K562 (cell line): ENCODE measurements around the gene USP1. TPM values are rescaled to one million over a fixed set of nuclear protein-coding genes. Genes with fewer than 3 reads are reported as not detected.

Experiments
- KLF13 ChIP-seq: fragments of 450-650 bp; IDR thresholded peaks from 2 replicates; pipeline ENCODE4 v1.6.1; 2016; ENCODE audit warnings: missing genetic modification characterization, low read depth, mild to moderate bottlenecking, missing compliant biosample characterization, moderate library complexity, borderline replicate concordance
- NCOR1 ChIP-seq: fragments of 450-650 bp; IDR thresholded peaks from 2 replicates; pipeline ENCODE4 v1.6.1; 2016; ENCODE audit warnings: mild to moderate bottlenecking, moderate library complexity
- PHTF2 ChIP-seq: fragments of 250-450 bp; sonication (Bioruptor Pico); IDR thresholded peaks from 2 replicates; pipeline ENCODE4 v1.5.0; 2021; ENCODE audit warnings: mild to moderate bottlenecking
- PRMT5 ChIP-seq: sonication (generic); formaldehyde crosslinking; IDR thresholded peaks from 2 replicates; pipeline ENCODE4 v1.5.0; 2020; ENCODE audit warnings: missing genetic modification reagents
- RBM25 ChIP-seq: fragments of 200-400 bp; formaldehyde crosslinking; IDR thresholded peaks from 2 replicates; pipeline ENCODE4 v1.6.1; 2018; ENCODE audit warnings: low read length, low read depth, moderate library complexity; ENCODE audit not compliant: severe bottlenecking
- ZNF445 ChIP-seq: fragments of 250-450 bp; sonication (Bioruptor Pico); IDR thresholded peaks from 2 replicates; pipeline ENCODE4 v1.4.0; 2020; ENCODE audit warnings: low read depth, mild to moderate bottlenecking, moderate library complexity
- ZNF551 ChIP-seq: fragments of 250-450 bp; sonication (Bioruptor Pico); IDR thresholded peaks from 2 replicates; pipeline ENCODE4 v1.5.0; 2021; ENCODE audit warnings: mild to moderate bottlenecking, moderate library complexity
- ZNF583 ChIP-seq: fragments of 250-450 bp; sonication (Bioruptor Pico); IDR thresholded peaks from 2 replicates; pipeline ENCODE4 v1.4.0; 2020
- ZNF717 ChIP-seq: fragments of 250-450 bp; sonication (Bioruptor Pico); IDR thresholded peaks from 2 replicates; pipeline ENCODE4 v1.5.0; 2021
- polyA plus RNA-seq, 8 experiments: library from polyadenylated mRNA; depleted of rRNA in 4 of 8; stranded (reverse) in 5 of 8; unstranded in 3 of 8; fragments of >200 nt; fragmentation: Nextera tagmentation in 2 of 8; fragmentation: Illumina TruSeq in 1 of 8; extraction: Ambion mirVana in 2 of 8; extraction: Trizol in 1 of 8; gene quantifications; 2 replicates each; pipeline versions ENCODE4 v1.2.1 to v1.2.3, GENCODE V29; 2011 to 2014; ENCODE audit warnings: inconsistent platforms in 1 of 8, missing spikeins in 1 of 8
- total RNA-seq, 7 experiments: library from RNA; depleted of rRNA in 6 of 7; stranded (reverse); fragments of >200 nt in 6 of 7; fragmentation: Illumina TruSeq in 2 of 7; extraction: Trizol in 2 of 7; gene quantifications; 2 replicates each; pipeline versions ENCODE4 v1.2.1 to v1.2.3, GENCODE V29; 2011 to 2021; ENCODE audit warnings: low replicate concordance in 1 of 7
- TF ChIP-seq, protein P1 (sequence below): fragments of 450-650 bp; IDR thresholded peaks from 2 replicates; pipeline ENCODE4 v1.6.1; 2016; ENCODE audit warnings: mild to moderate bottlenecking, moderate library complexity
- TF ChIP-seq, protein P2 (sequence below): fragments of 250-450 bp; sonication (Bioruptor Pico); IDR thresholded peaks from 2 replicates; pipeline ENCODE4 v1.8.0; 2021; ENCODE audit warnings: mild to moderate bottlenecking, moderate library complexity

The USP1 gene
- total and polyA plus RNA-seq, 9 of the 15 experiments (the other 6 are each of a cell fraction or from before 2014, with no cell fraction given): 27.3 to 87.9 (median 51.7) TPM

DNA sequence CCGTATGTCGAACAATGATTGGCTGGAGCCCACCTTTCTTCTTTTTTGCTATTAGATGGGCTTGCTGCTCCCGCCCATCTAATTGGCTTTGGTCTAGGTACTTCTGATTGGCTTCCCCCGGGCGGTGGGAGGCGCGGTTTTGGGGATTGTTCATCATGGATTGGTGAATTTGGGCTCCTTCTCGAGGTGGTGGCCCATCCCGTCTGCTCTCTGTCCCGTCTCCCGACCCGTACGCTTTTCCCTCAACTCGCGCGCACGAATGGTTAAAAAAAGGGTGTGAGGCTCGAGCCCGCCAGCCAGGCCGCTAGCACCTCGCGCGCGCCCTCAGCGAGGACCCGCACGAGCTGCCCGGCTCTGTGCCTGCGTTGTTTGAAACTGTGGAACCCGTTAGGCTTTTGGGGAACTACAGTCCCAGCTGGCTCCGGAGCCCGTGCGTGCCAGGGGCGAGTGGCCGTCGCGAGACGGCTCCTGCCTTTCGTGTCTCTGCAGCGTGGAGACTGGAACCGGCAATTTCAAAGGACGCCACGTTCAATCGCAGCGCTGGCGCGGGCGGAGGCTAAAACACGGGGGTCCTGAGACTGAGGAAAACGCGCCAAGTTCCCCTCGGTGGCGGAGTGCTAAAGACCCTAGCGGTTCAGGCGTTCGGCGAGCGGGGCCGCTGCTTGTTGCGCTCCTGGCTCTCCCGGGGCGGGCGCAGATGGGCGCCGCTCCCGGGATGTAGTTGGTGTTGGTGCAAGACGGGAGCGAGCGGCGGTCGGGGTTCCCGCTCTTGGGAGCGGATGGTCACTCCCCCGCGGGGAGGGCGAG, at the start of gene USP1 (continued):
- TF ChIP-seq, protein P1, sequence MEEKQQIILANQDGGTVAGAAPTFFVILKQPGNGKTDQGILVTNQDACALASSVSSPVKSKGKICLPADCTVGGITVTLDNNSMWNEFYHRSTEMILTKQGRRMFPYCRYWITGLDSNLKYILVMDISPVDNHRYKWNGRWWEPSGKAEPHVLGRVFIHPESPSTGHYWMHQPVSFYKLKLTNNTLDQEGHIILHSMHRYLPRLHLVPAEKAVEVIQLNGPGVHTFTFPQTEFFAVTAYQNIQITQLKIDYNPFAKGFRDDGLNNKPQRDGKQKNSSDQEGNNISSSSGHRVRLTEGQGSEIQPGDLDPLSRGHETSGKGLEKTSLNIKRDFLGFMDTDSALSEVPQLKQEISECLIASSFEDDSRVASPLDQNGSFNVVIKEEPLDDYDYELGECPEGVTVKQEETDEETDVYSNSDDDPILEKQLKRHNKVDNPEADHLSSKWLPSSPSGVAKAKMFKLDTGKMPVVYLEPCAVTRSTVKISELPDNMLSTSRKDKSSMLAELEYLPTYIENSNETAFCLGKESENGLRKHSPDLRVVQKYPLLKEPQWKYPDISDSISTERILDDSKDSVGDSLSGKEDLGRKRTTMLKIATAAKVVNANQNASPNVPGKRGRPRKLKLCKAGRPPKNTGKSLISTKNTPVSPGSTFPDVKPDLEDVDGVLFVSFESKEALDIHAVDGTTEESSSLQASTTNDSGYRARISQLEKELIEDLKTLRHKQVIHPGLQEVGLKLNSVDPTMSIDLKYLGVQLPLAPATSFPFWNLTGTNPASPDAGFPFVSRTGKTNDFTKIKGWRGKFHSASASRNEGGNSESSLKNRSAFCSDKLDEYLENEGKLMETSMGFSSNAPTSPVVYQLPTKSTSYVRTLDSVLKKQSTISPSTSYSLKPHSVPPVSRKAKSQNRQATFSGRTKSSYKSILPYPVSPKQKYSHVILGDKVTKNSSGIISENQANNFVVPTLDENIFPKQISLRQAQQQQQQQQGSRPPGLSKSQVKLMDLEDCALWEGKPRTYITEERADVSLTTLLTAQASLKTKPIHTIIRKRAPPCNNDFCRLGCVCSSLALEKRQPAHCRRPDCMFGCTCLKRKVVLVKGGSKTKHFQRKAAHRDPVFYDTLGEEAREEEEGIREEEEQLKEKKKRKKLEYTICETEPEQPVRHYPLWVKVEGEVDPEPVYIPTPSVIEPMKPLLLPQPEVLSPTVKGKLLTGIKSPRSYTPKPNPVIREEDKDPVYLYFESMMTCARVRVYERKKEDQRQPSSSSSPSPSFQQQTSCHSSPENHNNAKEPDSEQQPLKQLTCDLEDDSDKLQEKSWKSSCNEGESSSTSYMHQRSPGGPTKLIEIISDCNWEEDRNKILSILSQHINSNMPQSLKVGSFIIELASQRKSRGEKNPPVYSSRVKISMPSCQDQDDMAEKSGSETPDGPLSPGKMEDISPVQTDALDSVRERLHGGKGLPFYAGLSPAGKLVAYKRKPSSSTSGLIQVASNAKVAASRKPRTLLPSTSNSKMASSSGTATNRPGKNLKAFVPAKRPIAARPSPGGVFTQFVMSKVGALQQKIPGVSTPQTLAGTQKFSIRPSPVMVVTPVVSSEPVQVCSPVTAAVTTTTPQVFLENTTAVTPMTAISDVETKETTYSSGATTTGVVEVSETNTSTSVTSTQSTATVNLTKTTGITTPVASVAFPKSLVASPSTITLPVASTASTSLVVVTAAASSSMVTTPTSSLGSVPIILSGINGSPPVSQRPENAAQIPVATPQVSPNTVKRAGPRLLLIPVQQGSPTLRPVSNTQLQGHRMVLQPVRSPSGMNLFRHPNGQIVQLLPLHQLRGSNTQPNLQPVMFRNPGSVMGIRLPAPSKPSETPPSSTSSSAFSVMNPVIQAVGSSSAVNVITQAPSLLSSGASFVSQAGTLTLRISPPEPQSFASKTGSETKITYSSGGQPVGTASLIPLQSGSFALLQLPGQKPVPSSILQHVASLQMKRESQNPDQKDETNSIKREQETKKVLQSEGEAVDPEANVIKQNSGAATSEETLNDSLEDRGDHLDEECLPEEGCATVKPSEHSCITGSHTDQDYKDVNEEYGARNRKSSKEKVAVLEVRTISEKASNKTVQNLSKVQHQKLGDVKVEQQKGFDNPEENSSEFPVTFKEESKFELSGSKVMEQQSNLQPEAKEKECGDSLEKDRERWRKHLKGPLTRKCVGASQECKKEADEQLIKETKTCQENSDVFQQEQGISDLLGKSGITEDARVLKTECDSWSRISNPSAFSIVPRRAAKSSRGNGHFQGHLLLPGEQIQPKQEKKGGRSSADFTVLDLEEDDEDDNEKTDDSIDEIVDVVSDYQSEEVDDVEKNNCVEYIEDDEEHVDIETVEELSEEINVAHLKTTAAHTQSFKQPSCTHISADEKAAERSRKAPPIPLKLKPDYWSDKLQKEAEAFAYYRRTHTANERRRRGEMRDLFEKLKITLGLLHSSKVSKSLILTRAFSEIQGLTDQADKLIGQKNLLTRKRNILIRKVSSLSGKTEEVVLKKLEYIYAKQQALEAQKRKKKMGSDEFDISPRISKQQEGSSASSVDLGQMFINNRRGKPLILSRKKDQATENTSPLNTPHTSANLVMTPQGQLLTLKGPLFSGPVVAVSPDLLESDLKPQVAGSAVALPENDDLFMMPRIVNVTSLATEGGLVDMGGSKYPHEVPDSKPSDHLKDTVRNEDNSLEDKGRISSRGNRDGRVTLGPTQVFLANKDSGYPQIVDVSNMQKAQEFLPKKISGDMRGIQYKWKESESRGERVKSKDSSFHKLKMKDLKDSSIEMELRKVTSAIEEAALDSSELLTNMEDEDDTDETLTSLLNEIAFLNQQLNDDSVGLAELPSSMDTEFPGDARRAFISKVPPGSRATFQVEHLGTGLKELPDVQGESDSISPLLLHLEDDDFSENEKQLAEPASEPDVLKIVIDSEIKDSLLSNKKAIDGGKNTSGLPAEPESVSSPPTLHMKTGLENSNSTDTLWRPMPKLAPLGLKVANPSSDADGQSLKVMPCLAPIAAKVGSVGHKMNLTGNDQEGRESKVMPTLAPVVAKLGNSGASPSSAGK: peak; percentile 85
- TF ChIP-seq PRMT5 (CRISPR knock-in tag) (no peak), ZNF717 (CRISPR knock-in tag) (no peak), KLF13 (tag) (0 out of 2 replicates have a peak, but pooled peaks have one; percentile 24), ZNF583 (CRISPR knock-in tag) (no peak), NCOR1 (peak; percentile 6; the same call in 1 of the 2 replicates), ZNF551 (CRISPR knock-in tag) (no peak), PHTF2 (CRISPR knock-in tag) (no peak), ZNF445 (CRISPR knock-in tag) (no peak), RBM25 (peak; percentile 85)
- TF ChIP-seq, protein P2, sequence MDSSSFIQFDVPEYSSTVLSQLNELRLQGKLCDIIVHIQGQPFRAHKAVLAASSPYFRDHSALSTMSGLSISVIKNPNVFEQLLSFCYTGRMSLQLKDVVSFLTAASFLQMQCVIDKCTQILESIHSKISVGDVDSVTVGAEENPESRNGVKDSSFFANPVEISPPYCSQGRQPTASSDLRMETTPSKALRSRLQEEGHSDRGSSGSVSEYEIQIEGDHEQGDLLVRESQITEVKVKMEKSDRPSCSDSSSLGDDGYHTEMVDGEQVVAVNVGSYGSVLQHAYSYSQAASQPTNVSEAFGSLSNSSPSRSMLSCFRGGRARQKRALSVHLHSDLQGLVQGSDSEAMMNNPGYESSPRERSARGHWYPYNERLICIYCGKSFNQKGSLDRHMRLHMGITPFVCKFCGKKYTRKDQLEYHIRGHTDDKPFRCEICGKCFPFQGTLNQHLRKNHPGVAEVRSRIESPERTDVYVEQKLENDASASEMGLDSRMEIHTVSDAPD (CRISPR knock-in tag): no peak
